ENCODE data around the gene SH3BGR.

GRCh38 chr21:39452207-39452969 lies 618 bp downstream of the SH3BGR start:
- TF ChIP-seq EZH2 (IDR thresholded peaks at IDR 0.05; ENCODE audit: low read length) (no peak), CTCF (optimal IDR thresholded peaks at IDR 0.05 in 1 of 3, IDR thresholded peaks at IDR 0.05 in 1 of 3, conservative IDR thresholded peaks at IDR 0.05 in 1 of 3; ENCODE audit: extremely low read depth in 1 of 3, insufficient read depth in 2 of 3, low read length in 3 of 3) (no peak)
